Neural cell (in vitro differentiated cells): Measurements from ENCODE around the gene WDR54. TPM values are rescaled to one million over a fixed set of nuclear protein-coding genes. Genes with fewer than 3 reads are reported as not detected.
A peak's percentile ranks its signal among the peaks of the same experiment; 100 is the strongest.
"Not testable (repeated sequence)": the region's sequence is repeated elsewhere in the genome, so short reads cannot be mapped to it uniquely, and the experiment has no call there.

Experiments
- H2AFZ ChIP-seq: fragments of 200-600, 300-800 bp; sonication (generic), shearing (Covaris generic); 2 replicates; pipeline ENCODE4 v1.6.0; 2014; ENCODE audit warnings: low read depth, mild to moderate bottlenecking, antibody characterized with exemption, low read length, moderate library complexity
- H3F3A ChIP-seq: fragments of 200-600 bp; shearing (Covaris generic); 2 replicates; pipeline ENCODE4 v1.6.1; 2016; ENCODE audit warnings: mild to moderate bottlenecking, moderate library complexity, mixed read lengths, antibody characterized with exemption, low read length; ENCODE audit not compliant: insufficient read depth, poor library complexity, severe bottlenecking
- H3K27ac ChIP-seq: fragments of 200-600, 300-800 bp; sonication (generic), shearing (Covaris generic); 2 replicates; pipeline ENCODE4 v1.5.1; 2014; ENCODE audit warnings: mild to moderate bottlenecking, low read length, moderate library complexity
- H3K27me3 ChIP-seq: fragments of 300-800, 200-600 bp; sonication (generic), shearing (Covaris generic); 2 replicates; pipeline ENCODE4 v1.6.0; 2014; ENCODE audit warnings: mild to moderate bottlenecking, low read depth, low read length, moderate library complexity; ENCODE audit not compliant: insufficient read depth
- H3K36me3 ChIP-seq: fragments of 300-800, 200-600 bp; sonication (generic), shearing (Covaris generic); 2 replicates; pipeline ENCODE4 v1.5.1; 2014; ENCODE audit warnings: mild to moderate bottlenecking, antibody characterized with exemption, low read length, moderate library complexity; ENCODE audit not compliant: insufficient read depth
- H3K4me2 ChIP-seq: fragments of 300-800, 200-600 bp; sonication (generic), shearing (Covaris generic); 2 replicates; pipeline ENCODE4 v1.6.0; 2014; ENCODE audit warnings: mild to moderate bottlenecking, low read length
- H3K4me3 ChIP-seq: fragments of 300-800, 200-600 bp; sonication (generic), shearing (Covaris generic); 2 replicates; pipeline ENCODE4 v1.5.1; 2014; ENCODE audit warnings: mild to moderate bottlenecking, low read length, moderate library complexity
- H3K79me2 ChIP-seq: fragments of 200-600 bp; shearing (Covaris generic); replicated peaks from 2 replicates; pipeline ENCODE4 v1.6.0; 2014; ENCODE audit warnings: mild to moderate bottlenecking, low read length, moderate library complexity; ENCODE audit not compliant: insufficient read depth
- H3K9ac ChIP-seq: fragments of 300-800, 200-600 bp; sonication (generic), shearing (Covaris generic); 2 replicates; pipeline ENCODE4 v1.6.1; 2016; ENCODE audit warnings: mild to moderate bottlenecking, low read length, mixed read lengths
- H3K9me2 ChIP-seq: fragments of 200-600 bp; shearing (Covaris generic); 2 replicates; pipeline ENCODE4 v1.6.1; 2016; ENCODE audit warnings: mild to moderate bottlenecking, low read length, mixed read lengths; ENCODE audit not compliant: insufficient read depth
- H3K9me3 ChIP-seq: fragments of 200-600, 300-800 bp; sonication (generic), shearing (Covaris generic); 2 replicates; pipeline ENCODE4 v1.6.1; 2016; ENCODE audit warnings: mild to moderate bottlenecking, mixed run types, low read length, moderate library complexity, mixed read lengths
- H4K20me1 ChIP-seq: fragments of 200-600 bp; shearing (Covaris generic); 2 replicates; pipeline ENCODE4 v1.6.1; 2016; ENCODE audit warnings: mild to moderate bottlenecking, mixed run types; ENCODE audit not compliant: insufficient read depth
- EP300 ChIP-seq: fragments of 450-650 bp; conservative IDR thresholded peaks from 2 replicates; pipeline ENCODE4 v1.6.1; 2014; ENCODE audit warnings: antibody characterized with exemption, mild to moderate bottlenecking, moderate library complexity; ENCODE audit not compliant: poor library complexity, severe bottlenecking
- EZH2 ChIP-seq: fragments of 200-600, 300-800 bp; shearing (Covaris generic), sonication (generic); IDR thresholded peaks from 2 replicates; pipeline ENCODE4 v1.6.1; 2014; ENCODE audit warnings: antibody characterized with exemption, low read length, borderline replicate concordance, mild to moderate bottlenecking; ENCODE audit not compliant: insufficient read depth, poor library complexity, severe bottlenecking
- MXI1 ChIP-seq: fragments of 450-650 bp; conservative IDR thresholded peaks from 2 replicates; pipeline ENCODE4 v1.6.1; 2014; ENCODE audit warnings: antibody characterized with exemption, mild to moderate bottlenecking; ENCODE audit not compliant: poor library complexity, severe bottlenecking
- POLR2AphosphoS5 ChIP-seq: IDR thresholded peaks from 2 replicates; pipeline ENCODE4 v1.6.1; 2012
- RAD21 ChIP-seq: fragments of 450-650 bp; conservative IDR thresholded peaks from 2 replicates; pipeline ENCODE4 v1.6.1; 2014; ENCODE audit warnings: antibody characterized with exemption, mild to moderate bottlenecking, moderate library complexity
- SMC3 ChIP-seq: fragments of 450-650 bp; conservative IDR thresholded peaks from 2 replicates; pipeline ENCODE4 v1.6.1; 2014; ENCODE audit warnings: antibody characterized with exemption, mild to moderate bottlenecking, moderate library complexity; ENCODE audit not compliant: poor library complexity
- TAF1 ChIP-seq: IDR thresholded peaks from 2 replicates; pipeline ENCODE4 v1.6.1; 2012; ENCODE audit warnings: low read depth
- polyA plus RNA-seq: library from polyadenylated mRNA; depleted of rRNA; stranded (reverse); fragments of >200 nt; gene quantifications from 2 replicates; pipeline ENCODE4 v1.2.3, GENCODE V29; 2014
- TF ChIP-seq, protein P1 (sequence below): fragments of 450-650 bp; IDR thresholded peaks from 2 replicates; pipeline ENCODE4 v1.5.1; 2014; ENCODE audit warnings: antibody characterized with exemption, mild to moderate bottlenecking, moderate library complexity; ENCODE audit not compliant: poor library complexity, severe bottlenecking
- TF ChIP-seq, protein P2 (sequence below): IDR thresholded peaks from 2 replicates; pipeline ENCODE4 v1.6.1; 2012; ENCODE audit warnings: borderline replicate concordance

WDR54 gene
- polyA plus RNA-seq, 1 donor from 2014 or later: 110 TPM

- Histone ChIP-seq H3K27ac (no peak overlapping the region), H3F3A (no peaks in the 10 kb centered on the region), H3K27me3 (no peaks in the 10 kb centered on the region), H2AFZ (no peak overlapping the region), H3K79me2 (no peaks in the 10 kb centered on the region), H4K20me1 (no peaks in the 10 kb centered on the region), H3K9me2 (no peaks in the 10 kb centered on the region), H3K36me3 (no peaks in the 10 kb centered on the region), H3K4me3 (no peak overlapping the region), H3K9me3 (no peaks in the 10 kb centered on the region), H3K9ac (no peak overlapping the region), H3K4me2 (no peak overlapping the region)
- TF ChIP-seq, protein P1, sequence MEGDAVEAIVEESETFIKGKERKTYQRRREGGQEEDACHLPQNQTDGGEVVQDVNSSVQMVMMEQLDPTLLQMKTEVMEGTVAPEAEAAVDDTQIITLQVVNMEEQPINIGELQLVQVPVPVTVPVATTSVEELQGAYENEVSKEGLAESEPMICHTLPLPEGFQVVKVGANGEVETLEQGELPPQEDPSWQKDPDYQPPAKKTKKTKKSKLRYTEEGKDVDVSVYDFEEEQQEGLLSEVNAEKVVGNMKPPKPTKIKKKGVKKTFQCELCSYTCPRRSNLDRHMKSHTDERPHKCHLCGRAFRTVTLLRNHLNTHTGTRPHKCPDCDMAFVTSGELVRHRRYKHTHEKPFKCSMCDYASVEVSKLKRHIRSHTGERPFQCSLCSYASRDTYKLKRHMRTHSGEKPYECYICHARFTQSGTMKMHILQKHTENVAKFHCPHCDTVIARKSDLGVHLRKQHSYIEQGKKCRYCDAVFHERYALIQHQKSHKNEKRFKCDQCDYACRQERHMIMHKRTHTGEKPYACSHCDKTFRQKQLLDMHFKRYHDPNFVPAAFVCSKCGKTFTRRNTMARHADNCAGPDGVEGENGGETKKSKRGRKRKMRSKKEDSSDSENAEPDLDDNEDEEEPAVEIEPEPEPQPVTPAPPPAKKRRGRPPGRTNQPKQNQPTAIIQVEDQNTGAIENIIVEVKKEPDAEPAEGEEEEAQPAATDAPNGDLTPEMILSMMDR: no peak
- no peak for TF ChIP-seq SMC3
- no peak for TF ChIP-seq EZH2
- TF ChIP-seq MXI1: no peak
- no peak for TF ChIP-seq POLR2AphosphoS5
- no peak for TF ChIP-seq EP300
- TF ChIP-seq, protein P2, sequence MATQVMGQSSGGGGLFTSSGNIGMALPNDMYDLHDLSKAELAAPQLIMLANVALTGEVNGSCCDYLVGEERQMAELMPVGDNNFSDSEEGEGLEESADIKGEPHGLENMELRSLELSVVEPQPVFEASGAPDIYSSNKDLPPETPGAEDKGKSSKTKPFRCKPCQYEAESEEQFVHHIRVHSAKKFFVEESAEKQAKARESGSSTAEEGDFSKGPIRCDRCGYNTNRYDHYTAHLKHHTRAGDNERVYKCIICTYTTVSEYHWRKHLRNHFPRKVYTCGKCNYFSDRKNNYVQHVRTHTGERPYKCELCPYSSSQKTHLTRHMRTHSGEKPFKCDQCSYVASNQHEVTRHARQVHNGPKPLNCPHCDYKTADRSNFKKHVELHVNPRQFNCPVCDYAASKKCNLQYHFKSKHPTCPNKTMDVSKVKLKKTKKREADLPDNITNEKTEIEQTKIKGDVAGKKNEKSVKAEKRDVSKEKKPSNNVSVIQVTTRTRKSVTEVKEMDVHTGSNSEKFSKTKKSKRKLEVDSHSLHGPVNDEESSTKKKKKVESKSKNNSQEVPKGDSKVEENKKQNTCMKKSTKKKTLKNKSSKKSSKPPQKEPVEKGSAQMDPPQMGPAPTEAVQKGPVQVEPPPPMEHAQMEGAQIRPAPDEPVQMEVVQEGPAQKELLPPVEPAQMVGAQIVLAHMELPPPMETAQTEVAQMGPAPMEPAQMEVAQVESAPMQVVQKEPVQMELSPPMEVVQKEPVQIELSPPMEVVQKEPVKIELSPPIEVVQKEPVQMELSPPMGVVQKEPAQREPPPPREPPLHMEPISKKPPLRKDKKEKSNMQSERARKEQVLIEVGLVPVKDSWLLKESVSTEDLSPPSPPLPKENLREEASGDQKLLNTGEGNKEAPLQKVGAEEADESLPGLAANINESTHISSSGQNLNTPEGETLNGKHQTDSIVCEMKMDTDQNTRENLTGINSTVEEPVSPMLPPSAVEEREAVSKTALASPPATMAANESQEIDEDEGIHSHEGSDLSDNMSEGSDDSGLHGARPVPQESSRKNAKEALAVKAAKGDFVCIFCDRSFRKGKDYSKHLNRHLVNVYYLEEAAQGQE: no peak
- TF ChIP-seq RAD21: no peak
- no peak for TF ChIP-seq TAF1
Observed at GRCh38 chr2:74420006-74420405, 1.5 kb upstream of the WDR54 start.

DNA sequence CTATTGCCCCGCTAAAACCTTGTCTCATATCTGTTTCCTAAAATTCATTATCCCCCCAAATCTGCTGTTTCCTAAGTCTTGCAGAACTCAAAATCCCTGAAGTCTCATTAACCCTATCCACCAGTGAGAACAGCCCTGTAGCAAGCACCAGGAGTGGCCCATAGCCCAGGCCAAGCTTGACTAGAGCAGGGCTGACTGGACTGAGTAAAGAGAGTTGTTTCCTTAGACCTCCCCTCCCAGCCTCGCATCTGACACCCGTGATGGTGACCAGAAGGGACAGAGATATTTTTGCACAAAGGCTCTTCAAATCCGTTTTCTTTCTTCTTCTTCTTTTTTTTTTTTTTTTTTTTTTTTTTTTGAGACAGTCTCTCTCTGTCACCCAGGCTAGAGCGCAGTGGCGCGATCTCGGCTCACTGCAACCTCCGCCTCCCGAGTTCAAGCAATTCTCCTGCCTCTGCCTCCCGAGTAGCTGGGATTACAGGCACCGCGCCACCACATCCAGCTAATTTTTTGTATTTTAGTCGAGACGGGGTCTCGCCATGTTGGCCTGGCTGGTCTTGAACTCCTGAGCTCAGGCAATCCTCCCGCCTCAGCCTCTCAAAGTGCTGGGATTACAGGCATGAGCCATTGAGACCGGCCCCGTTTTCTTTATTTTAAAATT is 957 bp upstream of the WDR54 start:
- Histone ChIP-seq H3K4me2 (peak overlapping the region; percentile 46), H3K9ac (peak overlapping the region; percentile 93), H3K27ac (peak overlapping the region; percentile 96), H2AFZ (peak overlapping the region; percentile 95), H3K4me3 (peak overlapping the region; percentile 96)
- not testable (repeated sequence) for H3K9me3 ChIP-seq, H3K27me3 ChIP-seq, H4K20me1 ChIP-seq, H3K9me2 ChIP-seq, H3F3A ChIP-seq, H3K79me2 ChIP-seq, H3K36me3 ChIP-seq
